NCI-H1694 treated with DMSO at 0.1 percent for 48 hours (cell line): Measurements from ENCODE around the gene OR4C11.

Source experiments
- DNase-seq: peaks from one replicate; lab custom pipeline; 2025; lab: John Stamatoyannopoulos, UW

OR4C11 gene

GRCh38 chr11:55607545-55607944 lies at the start of gene OR4C11:
TSS of gene OR4C11 (minus strand) at chr11:55607645. CDS start at chr11:55604373, 3,272 bp downstream.
- no peak for DNase-seq

DNA sequence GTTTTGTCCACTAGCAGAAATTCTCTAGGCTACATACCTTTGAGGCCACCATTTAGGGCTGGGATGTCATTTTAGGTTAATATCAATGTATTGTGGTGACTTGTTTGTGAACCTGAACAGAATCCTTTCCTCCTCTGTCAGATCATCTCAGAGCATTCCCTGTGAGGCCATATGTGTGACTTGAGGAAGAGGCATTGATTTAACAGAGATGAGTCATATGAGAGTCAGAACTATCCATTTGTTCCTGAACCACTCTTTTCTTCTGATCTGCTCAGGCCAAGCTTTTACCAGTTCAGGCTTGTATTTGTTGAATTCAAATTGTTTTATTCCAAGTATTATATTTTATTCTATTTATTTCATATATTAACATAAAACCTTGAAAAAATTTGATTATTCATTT lies 47.7 kb upstream of the OR4C11 start:
- DNase-seq: no peak

DNA sequence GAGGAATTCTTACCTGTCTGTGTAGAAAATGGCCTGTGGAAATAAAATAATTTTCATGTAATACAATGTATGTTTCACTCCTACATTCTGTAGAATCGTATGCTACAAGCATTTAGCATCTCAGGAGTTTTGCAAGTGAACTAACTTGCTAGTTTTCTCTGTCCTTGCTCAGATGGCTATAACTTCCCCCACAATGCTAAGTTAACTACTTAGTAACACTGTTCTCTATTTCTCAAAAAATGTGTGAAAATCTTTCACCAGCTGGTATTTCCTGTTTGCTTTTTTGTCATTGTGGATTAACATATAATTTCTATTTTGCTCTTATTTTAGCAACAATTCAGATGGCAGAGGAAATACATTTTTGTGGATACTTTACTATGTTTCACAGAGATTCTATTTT lies 45.1 kb upstream of the OR4C11 start:
- no peak for DNase-seq

DNA sequence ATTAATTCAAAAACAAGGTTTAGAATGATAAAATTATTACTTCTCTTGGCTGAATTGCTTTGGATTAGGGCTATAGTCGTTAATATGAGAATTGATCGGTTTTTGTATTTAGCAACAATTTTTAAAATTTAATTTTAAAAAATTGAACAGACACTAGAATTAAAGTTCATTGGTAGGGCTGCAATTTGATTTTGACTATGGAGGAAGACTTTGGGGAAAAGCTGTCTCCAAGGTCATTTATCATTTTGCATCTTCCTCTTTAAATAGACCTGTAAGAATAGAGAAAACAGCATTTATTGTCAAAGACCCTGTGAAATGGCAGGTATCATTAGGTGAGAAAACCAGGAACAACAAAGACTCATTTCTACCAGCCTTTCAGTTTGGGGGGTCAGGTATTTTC lies 40.6 kb upstream of the OR4C11 start, which contains the start of gene OR4S2:
TSS of gene OR4S2 (plus strand) at position 301 of the 400 bp plus-strand sequence. CDS start 2,577 bp downstream, outside the sequence.
- DNase-seq: no peak

DNA sequence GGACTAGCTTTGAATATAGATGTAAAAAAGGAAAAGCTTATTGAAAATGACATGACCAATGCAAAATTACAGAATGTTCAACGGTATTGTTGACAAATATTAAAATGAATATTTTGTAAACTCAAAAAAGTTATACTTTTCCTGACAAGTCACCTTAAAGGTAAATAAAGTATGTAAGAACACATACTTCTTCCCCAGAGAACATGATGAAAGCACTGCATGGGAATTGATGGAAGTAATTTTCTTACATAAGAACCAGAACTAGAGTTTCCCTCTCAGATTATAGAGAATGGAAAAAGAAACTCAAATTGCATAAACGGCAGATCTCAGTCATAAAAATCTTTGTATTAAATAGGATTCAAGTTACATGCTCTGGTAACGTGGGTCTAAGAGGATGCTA lies 27.4 kb upstream of the OR4C11 start, which contains the start of gene OR4P4:
TSS of gene OR4P4 (plus strand) at position 301 of the 400 bp plus-strand sequence.
- no peak for DNase-seq

- DNase-seq: no peak
Measured at GRCh38 chr11:55624531-55624930, 17.1 kb upstream of the OR4C11 start.

DNA sequence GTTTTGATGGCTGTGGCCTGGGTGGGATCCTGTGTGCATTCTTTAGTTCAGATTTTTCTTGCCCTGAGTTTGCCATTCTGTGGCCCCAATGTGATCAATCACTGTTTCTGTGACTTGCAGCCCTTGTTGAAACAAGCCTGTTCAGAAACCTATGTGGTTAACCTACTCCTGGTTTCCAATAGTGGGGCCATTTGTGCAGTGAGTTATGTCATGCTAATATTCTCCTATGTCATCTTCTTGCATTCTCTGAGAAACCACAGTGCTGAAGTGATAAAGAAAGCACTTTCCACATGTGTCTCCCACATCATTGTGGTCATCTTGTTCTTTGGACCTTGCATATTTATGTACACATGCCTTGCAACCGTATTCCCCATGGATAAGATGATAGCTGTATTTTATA lies 34.9 kb downstream of the OR4C11 start:
- no peak for DNase-seq

DNA sequence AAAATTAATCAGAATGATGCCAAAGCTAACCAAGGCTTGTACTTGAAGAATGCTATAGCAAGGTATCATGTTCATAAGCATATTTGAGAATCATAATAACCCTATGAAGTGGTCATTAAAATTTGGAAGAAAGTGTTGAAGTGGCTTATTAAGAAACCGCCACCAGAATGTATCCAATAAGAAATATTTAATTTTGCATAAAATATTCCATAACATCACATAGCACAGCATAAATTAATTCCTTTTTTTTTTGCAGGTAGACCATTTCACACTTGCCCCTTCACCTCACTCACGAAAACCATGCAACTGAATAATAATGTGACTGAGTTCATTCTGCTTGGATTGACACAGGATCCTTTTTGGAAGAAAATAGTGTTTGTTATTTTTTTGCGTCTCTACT lies 35.6 kb downstream of the OR4C11 start, which contains the start of gene OR4C16:
TSS of gene OR4C16 (plus strand) at position 301 of the 400 bp plus-strand sequence. CDS start at position 301, 0 bp downstream.
- DNase-seq: no peak

DNA sequence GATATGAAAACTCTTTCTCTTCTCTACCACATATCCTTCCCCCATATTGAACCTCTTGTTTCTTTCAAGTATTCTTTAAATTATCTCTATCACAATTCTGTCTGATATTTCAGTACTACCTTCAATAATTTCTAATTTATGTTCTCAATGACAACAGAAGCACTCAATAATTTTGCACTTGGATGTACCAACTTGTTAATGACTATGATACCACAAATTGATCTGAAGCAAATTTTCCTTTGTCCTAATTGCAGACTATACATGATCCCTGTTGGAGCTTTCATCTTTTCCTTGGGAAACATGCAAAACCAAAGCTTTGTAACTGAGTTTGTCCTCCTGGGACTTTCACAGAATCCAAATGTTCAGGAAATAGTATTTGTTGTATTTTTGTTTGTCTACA lies 53.3 kb downstream of the OR4C11 start, which contains the start of gene OR4C15:
TSS of gene OR4C15 (plus strand) at position 301 of the 400 bp plus-strand sequence. CDS start at position 301, 0 bp downstream.
- DNase-seq: no peak
